Activated CD8-positive, alpha-beta memory T cell treated with anti-CD3 and anti-CD28 coated beads for 48 hours (primary cell): ENCODE results near the gene RPS27A.
A peak's percentile ranks its signal among the peaks of the same experiment; 100 is the strongest.
"Not testable (repeated sequence)": the region's sequence is repeated elsewhere in the genome, so short reads cannot be mapped to it uniquely, and the experiment has no call there.

Source experiments
- DNase-seq, 3 experiments: peaks; one replicate each; pipeline ENCODE4 v3.0.0-alpha.2; 2020; ENCODE audit warnings: low read depth in 2 of 3, low spot score in 2 of 3

The RPS27A gene

GRCh38 chr2:55232084-55232862 is at the start of gene RPS27A, which contains the start of gene CLHC1:
Gene RPS27A, plus strand, starts transcription at chr2:55232688. Its CDS starts 137 bp downstream, at chr2:55232825.
Gene CLHC1, minus strand, starts transcription at chr2:55232293. Its CDS starts 9,882 bp downstream, at chr2:55222411.
- DNase-seq = peak; percentile 73 to 93 (median 85)

GRCh38 chr2:55186837-55187236 is 45.7 kb upstream of the RPS27A start:
- DNase-seq = not testable (repeated sequence)

GRCh38 chr2:55191888-55192287 is 40.6 kb upstream of the RPS27A start:
- not testable (repeated sequence) for DNase-seq

- DNase-seq = no peak
These were observed 36.0 kb upstream of the RPS27A start for GRCh38 chr2:55196526-55196925.

GRCh38 chr2:55200416-55200815 is 32.1 kb upstream of the RPS27A start:
- DNase-seq = no peak

GRCh38 chr2:55204536-55204935 is 28.0 kb upstream of the RPS27A start:
- DNase-seq = no peak

GRCh38 chr2:55204950-55205349 is 27.5 kb upstream of the RPS27A start:
- DNase-seq = no peak

- DNase-seq = no peak
These were observed 18.7 kb upstream of the RPS27A start for GRCh38 chr2:55213822-55214221.

GRCh38 chr2:55223958-55224760 is 8.3 kb upstream of the RPS27A start:
- DNase-seq = no peak

GRCh38 chr2:55224761-55225261 is 7.7 kb upstream of the RPS27A start:
- DNase-seq = no peak

- DNase-seq = no peak
These were observed 6.9 kb upstream of the RPS27A start for GRCh38 chr2:55225481-55226020.

GRCh38 chr2:55227437-55228225 is 4.9 kb upstream of the RPS27A start:
- DNase-seq = not testable (repeated sequence)

GRCh38 chr2:55228226-55228563 is 4.3 kb upstream of the RPS27A start:
- DNase-seq = no peak

GRCh38 chr2:55229221-55229620 is 3.3 kb upstream of the RPS27A start:
- no peak for DNase-seq

- no peak for DNase-seq
These were observed 1.9 kb upstream of the RPS27A start for GRCh38 chr2:55230551-55230950.

GRCh38 chr2:55231546-55232083 is 873 bp upstream of the RPS27A start:
- DNase-seq = no peak

- no peak for DNase-seq
These were observed 572 bp downstream of the RPS27A start for GRCh38 chr2:55232863-55233657.

GRCh38 chr2:55233658-55233940 is 1.1 kb downstream of the RPS27A start:
- DNase-seq = no peak

- no peak for DNase-seq
These were observed 3.4 kb downstream of the RPS27A start for GRCh38 chr2:55235724-55236538.
